Progenitor cell of endocrine pancreas (in vitro differentiated cells): ENCODE data around the gene OTUD5. TPM values are rescaled to one million over a fixed set of nuclear protein-coding genes. Genes with fewer than 3 reads are reported as not detected.

Experiments
- DNase-seq: peaks from one replicate; pipeline ENCODE4 v3.0.0; 2021; ENCODE audit warnings: low spot score; ENCODE audit not compliant: unreplicated experiment
- H3K27ac Mint-ChIP-seq: 2 replicates; pipeline ENCODE4 v1.8.0; 2021; ENCODE audit warnings: mild to moderate bottlenecking, moderate library complexity, mixed read lengths
- H3K27me3 Mint-ChIP-seq: 2 replicates; pipeline ENCODE4 v1.8.0; 2021; ENCODE audit warnings: mixed read lengths
- H3K36me3 Mint-ChIP-seq: 2 replicates; pipeline ENCODE4 v1.8.0; 2022; ENCODE audit warnings: mixed read lengths; ENCODE audit not compliant: insufficient read depth
- H3K4me1 Mint-ChIP-seq: 2 replicates; pipeline ENCODE4 v1.8.0; 2021; ENCODE audit warnings: low read depth, mixed read lengths
- H3K4me3 Mint-ChIP-seq: 2 replicates; pipeline ENCODE4 v1.8.0; 2021; ENCODE audit warnings: low read depth, mild to moderate bottlenecking, moderate library complexity, mixed read lengths
- H3K9me3 Mint-ChIP-seq: 2 replicates; pipeline ENCODE4 v1.8.0; 2021; ENCODE audit warnings: low read depth, mixed read lengths
- CTCF ChIP-seq: fragments of 200-600 bp; sonication (generic); IDR thresholded peaks from one replicate; pipeline ENCODE4 v1.5.0; 2021; ENCODE audit warnings: antibody characterized with exemption, mild to moderate bottlenecking; ENCODE audit not compliant: unreplicated experiment
- total RNA-seq: library from RNA; stranded (reverse); gene quantifications from 2 replicates; pipeline ENCODE4 v1.2.1, GENCODE V29; 2021

OTUD5 gene
- total RNA-seq, 1 donor from 2014 or later: 53.3 TPM

- peaks cover 7% of the 10 kb centered on the region for H3K4me1 Mint-ChIP-seq
- TF ChIP-seq CTCF: no peak
- DNase-seq: peak; percentile 77
- peak within 1 kb of the TSS; percentile 76 for H3K4me3 Mint-ChIP-seq
- peaks cover 6% of the 10 kb centered on the region for H3K9me3 Mint-ChIP-seq
- peaks cover 1% of the 10 kb centered on the region for H3K36me3 Mint-ChIP-seq
- H3K27ac Mint-ChIP-seq: peak within 1 kb of the TSS; percentile 96
- H3K27me3 Mint-ChIP-seq: no peaks in the 10 kb centered on the region
Measured at GRCh38 chrX:48897625-48898306, 59.6 kb downstream of the OTUD5 start, which contains the start of the genes PQBP1 and TIMM17B. TSS of gene PQBP1 (plus strand) at chrX:48897930. CDS start at chrX:48898510, 580 bp downstream. TSS of gene TIMM17B (minus strand) at chrX:48897768. CDS start at chrX:48897749, 19 bp downstream.

GRCh38 chrX:48897157-48897624 lies 60.2 kb downstream of the OTUD5 start:
- Mint-ChIP-seq H3K36me3 (peaks cover 1% of the 10 kb centered on the region), H3K4me1 (peaks cover 7% of the 10 kb centered on the region), H3K27me3 (no peaks in the 10 kb centered on the region), H3K4me3 (peak overlapping the region; percentile 76), H3K27ac (peak overlapping the region; percentile 96), H3K9me3 (peaks cover 6% of the 10 kb centered on the region)
- no peak for TF ChIP-seq CTCF
- DNase-seq: peak; percentile 64

GRCh38 chrX:48896611-48897011 lies 60.8 kb downstream of the OTUD5 start:
- no peaks in the 10 kb centered on the region for H3K36me3 Mint-ChIP-seq
- peaks cover 6% of the 10 kb centered on the region for H3K9me3 Mint-ChIP-seq
- DNase-seq: no peak

GRCh38 chrX:48894891-48895290 lies 62.5 kb downstream of the OTUD5 start:
- no peak for TF ChIP-seq CTCF
- H3K27me3 Mint-ChIP-seq: peaks cover 4% of the 10 kb centered on the region
- no peak overlapping the region for H3K27ac Mint-ChIP-seq
- peaks cover 6% of the 10 kb centered on the region for H3K9me3 Mint-ChIP-seq
- peaks cover 13% of the 10 kb centered on the region for H3K4me1 Mint-ChIP-seq
- H3K36me3 Mint-ChIP-seq: no peaks in the 10 kb centered on the region
- H3K4me3 Mint-ChIP-seq: no peak overlapping the region
- no peak for DNase-seq

More at GRCh38 chrX:48896611-48897011, 60.8 kb downstream of the OTUD5 start:
- Mint-ChIP-seq H3K4me3 (peak overlapping the region; percentile 76), H3K27me3 (no peaks in the 10 kb centered on the region), H3K4me1 (peaks cover 11% of the 10 kb centered on the region), H3K27ac (peak overlapping the region; percentile 96)
- TF ChIP-seq CTCF: no peak

- Mint-ChIP-seq H3K4me3 (no peak overlapping the region), H3K9me3 (peaks cover 8% of the 10 kb centered on the region), H3K27ac (no peak overlapping the region), H3K27me3 (peaks cover 8% of the 10 kb centered on the region), H3K4me1 (peaks cover 13% of the 10 kb centered on the region), H3K36me3 (no peaks in the 10 kb centered on the region)
- no peak for TF ChIP-seq CTCF
- DNase-seq: no peak
Measured at GRCh38 chrX:48893556-48894348, 63.7 kb downstream of the OTUD5 start.
